Dedifferentiated amniotic fluid mesenchymal stem cell (primary cell): ENCODE data around the gene PRUNE2.
"Not testable (repeated sequence)": the region's sequence is repeated elsewhere in the genome, so short reads cannot be mapped to it uniquely, and the experiment has no call there.

Experiments used
- DNase-seq: peaks from one replicate; pipeline ENCODE4 v3.0.0-alpha.2; 2016; ENCODE audit errors: extremely low spot score

Gene PRUNE2

DNA sequence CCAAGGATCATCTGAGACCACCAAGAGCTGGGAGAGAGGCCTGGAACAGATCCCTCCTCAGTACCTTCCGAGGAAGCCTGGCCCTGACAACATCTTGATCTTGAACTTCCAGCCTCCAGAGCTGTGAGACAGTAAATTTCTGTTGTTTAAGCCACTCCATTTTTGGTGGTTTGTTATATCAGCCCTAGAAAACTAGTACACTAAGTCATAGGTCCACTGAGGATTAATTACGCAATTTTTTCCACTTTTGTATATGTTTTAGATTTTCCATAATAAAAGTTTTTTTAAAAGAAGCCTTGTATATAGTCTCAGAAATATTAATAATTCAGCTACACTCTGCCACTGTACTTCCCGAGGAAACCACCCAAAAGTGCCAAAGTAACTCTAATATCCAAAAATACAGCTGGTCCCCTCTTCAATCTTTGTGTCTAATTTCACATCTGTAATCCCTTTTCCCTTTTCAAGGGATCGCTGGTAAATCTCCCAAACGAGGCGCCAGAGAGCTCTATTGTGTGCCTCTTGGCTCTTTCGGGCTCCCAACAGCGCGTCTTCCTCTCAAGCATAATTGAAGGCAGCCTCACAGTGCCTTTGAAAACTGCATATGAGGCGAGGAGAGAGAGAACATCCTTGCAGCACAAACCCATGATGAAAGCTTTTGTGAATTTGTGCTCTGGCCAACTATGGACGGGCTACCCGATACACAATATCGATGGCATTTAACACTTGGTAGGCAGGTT lies 32.7 kb downstream of the PRUNE2 start:
- peak; percentile 16 for DNase-seq

DNA sequence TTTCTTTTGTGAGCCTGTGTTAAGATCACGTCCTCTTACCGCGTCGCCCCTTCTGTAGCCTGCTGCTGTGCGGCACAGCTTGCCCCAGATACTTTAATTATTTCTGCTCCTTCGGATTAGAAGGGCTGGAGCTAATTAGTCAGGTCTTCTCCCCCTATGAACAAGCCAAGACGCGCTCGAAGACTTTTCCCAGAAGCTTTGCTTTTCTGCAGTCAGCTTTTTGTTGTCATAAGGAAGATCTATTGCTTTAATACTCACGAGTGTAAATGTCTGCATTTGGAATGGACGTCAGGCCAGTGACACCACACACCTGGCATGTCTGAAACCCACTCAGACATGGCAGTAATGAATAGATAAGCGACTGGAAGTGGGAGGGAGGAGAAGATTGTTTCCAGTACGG lies 37.0 kb downstream of the PRUNE2 start:
- DNase-seq: no peak

DNA sequence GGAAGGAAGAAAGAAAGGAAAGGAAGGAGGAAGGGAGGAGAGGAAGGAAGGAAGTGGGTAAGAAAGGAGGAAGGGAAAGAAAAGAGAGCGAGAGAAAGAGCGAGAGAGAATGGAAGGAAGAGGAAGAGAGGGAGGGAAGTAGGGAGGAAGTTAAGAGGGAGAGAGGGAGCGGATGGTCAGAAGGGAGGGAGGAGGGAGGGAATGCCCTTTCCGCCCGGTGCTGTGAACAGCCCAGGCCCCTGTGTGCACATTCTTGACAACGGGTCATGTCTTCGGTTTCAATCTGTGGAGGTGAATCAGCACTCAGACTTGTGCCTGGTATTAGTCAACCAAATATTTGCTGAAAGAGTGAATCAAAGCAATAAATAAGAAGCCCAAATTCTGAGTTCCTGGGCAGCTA lies 39.2 kb downstream of the PRUNE2 start:
- DNase-seq: peak; percentile 75

DNA sequence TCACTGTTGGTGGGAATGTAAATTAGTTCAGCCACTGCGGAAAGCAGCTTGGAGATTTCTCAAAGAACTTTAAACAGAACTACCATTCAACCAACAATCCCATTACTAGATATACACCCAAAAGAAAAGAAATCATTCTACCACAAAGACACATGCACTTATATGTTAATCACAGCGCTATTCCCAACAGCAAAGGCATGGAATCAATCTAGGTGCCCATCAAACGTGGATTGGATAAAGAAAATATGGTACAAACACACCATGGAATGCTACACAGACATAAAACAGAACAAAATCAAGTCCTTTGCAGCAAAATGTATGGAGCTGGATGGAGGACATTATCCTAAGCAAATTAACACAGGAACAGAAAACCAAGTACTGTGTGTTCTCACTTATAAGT lies 42.1 kb downstream of the PRUNE2 start:
- DNase-seq: no peak

DNA sequence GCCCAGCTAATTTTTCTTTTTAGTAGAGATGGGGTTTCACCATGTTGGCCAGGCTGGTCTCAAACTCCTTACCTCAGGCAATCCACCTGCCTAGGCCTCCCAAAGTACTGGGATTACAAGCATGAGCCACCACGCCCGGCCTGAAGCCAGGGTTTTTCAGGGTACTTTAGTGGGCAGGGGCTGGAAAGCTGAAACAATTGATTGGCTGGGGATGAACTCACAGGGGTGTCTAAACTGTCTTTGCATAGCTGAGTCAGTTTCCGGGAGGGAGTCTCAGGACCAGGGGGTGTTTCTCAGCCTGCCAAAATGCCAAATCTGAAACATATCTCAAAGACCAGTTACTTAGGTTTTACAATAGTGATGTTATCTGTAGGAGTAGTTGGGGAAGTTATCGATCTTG lies 46.1 kb downstream of the PRUNE2 start:
- no peak for DNase-seq

DNA sequence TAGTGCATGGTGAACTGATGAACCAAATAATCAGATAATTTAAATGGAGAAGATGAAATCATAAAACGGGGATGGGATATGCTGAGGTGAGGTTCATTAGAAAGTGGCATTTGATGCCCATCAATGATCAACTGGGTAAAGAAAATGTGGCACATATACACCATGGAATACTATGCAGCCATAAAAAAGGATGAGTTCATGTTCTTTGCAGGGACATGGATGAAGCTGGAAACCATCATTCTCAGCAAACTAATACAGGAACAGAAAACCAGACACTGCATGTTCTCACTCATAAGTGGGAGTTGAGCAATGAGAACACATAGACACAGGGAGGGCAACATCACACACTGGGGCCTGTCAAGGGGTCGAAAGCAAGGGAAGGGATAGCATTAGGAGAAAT lies 47.7 kb downstream of the PRUNE2 start:
- not testable (repeated sequence) for DNase-seq

DNA sequence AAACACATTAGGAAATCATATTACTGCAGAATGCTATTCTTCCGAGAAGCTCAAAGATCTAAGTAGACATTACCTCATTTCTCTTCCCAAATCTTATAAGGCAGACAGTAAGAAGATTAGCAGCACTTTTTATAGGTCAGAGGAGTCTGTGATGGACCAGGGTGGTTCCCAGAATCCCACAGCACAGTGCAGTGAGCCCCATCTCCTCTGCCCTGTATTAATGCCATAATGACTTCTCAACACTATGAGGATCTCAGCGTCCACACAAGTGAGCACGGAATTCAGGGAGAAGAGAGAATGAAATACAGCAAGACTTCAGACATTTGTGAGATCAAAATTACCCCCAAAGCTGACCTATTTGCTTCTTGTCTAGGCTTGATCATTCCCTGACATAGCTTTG lies 49.9 kb downstream of the PRUNE2 start:
- DNase-seq: no peak

DNA sequence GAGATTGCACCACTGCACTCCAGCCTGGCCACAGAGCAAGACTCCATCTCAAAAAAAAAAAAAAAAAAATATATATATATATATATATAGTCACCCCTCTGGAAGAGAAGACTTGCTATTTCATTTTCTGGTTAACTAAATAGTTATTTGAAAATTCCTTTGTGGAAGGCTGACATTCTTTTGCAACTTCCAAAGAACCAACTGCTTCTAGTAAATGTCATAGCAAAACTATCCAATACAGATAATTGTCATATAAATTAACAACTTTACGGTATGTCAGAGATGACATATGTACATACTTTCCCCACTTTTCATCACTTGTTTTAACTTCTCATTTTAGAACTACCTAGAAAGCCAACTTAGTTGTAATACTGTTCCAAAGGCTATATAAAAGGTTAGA lies 50.9 kb downstream of the PRUNE2 start:
- no peak for DNase-seq

DNA sequence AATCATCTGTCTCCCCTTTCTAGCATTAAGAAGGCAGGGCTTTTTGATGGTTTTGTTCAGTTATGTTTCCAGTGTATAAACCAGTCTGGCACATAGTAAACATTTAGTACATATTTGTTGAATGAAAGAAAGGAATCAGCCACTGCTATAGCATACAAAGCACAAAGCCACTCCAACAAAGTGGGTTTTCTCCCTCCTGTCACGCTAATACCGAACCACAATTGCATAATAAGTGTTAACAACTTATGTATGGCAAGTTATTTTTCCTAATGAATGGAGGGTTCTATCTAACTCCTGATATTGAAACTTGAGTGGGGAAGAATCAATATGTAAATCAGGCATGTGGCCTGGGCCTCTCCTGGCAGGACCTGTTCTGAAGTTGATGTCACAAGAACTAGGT lies 53.9 kb downstream of the PRUNE2 start:
- no peak for DNase-seq

DNA sequence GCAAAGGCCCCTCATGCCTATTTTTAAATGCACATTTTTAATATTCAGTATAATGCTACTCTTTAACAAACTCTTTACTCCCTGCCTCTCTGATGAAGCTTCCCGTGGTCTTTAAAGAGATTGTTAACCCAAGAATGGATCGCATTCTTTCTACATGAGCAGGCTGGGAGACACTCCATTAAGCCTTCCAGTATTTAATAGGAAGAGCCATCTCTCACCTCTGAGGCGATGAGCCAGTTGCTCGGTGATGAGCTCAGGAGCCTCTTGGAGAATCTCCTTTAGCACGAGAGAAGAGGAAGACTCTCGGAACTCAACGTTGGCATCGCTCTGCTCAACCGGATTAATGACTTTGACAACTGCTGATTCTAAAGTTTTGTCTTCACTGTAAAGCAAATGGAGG lies 59.6 kb downstream of the PRUNE2 start:
- DNase-seq: no peak

DNA sequence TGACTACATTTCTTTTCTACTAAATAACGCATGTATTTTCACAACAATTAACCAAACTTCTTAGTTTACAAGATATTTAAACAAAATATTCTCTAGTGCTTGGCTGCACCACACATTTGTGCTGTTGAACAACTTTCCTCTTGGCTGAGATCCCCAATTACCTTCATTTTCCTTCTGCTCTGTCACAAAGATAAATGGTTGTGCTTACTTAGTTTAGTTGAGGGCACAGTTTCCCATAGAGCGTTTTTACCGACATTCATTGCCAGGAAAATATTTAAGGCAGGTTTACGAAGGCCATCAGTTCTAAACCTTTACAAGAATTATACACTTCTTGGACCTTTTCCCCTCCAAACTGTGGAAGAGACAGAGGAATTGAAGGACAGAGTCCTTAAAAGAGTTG lies 60.7 kb downstream of the PRUNE2 start:
- DNase-seq: no peak

DNA sequence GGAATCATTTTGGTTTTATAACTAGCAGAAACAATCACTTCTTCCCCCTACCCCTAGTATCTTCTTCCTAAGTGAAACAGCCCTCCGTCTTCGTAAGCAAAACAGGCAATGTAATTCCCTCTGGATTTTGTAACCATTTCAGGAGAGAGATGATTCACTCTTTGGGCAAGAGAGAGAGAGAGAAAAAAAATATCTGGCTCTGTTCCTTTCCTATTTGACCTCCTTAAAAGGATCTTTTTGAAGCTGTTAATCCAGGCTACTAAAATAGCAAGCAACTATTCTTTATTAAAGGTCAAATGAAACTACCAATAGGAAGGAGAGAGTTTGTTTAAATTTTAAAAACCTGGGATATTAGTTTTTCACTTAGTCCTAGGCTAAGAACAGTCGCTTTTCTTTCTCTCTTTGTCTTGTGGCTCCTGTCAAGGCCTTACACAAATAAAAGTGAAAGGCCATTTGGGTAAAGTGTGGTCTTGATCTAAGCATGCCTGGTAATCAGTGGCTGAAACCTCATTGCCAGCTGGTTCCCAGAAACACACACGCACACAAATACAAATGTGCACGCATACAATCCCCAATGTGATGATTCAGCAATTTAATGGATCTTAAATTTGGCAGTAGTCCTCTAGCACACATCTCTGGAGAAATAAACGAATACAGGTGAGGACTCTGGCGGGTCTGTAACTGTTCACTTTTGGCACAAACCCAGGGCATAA lies 70.2 kb downstream of the PRUNE2 start:
- DNase-seq: peak; percentile 88

DNA sequence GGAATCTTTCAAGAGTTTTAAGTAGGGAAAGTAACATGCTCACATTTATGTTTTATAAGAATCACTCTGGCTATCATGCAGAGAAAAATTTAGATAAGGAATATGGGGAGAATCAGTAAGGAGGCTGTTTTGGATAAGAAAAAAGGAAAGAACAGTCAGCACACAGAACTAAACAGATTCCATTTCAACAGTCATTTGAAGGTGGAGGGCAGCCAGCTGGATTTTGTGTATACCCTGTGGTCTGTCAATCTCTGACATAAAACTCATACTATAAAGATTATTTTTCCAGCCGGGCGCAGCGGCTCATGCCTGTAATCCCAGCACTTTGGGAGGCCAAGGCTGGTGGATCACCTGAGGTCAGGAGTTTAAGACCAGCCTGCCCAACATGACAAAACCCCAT lies 77.5 kb downstream of the PRUNE2 start:
- no peak for DNase-seq

DNA sequence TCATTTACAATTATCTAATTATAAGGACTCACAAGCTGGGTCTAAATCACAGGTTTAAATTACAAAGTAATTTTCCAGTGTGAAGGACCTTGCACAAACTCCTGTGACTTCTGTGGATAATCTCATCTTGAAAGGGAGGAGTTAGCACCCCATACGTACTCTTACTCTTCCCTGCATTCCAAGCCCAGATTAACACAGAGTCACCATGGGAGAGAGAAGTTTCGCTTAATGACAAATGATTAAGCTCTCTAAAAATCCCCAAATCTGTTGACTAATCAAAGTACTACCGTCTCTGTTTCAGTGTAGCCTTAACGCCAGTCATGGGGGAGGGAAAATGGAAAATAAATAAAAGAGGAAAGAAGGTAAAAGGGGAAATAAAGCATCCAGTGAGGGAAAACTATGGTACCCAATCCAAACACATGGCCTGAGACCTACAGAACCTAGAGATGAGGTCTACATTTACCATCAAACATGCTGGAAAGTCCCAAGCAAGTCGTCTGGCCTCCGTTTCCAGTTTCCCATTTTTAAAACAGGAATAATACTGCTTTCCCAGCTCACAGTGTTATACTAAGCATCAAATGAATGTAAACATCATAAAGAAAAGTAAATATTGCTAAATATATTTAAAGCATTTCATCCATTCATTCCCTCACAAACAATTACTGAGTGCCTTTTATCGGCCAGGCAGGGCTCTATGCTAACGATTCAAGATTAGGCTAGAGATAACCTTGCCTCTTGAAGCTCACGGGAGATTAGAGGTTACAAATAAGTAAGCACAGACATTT lies 78.4 kb downstream of the PRUNE2 start:
- no peak for DNase-seq

DNA sequence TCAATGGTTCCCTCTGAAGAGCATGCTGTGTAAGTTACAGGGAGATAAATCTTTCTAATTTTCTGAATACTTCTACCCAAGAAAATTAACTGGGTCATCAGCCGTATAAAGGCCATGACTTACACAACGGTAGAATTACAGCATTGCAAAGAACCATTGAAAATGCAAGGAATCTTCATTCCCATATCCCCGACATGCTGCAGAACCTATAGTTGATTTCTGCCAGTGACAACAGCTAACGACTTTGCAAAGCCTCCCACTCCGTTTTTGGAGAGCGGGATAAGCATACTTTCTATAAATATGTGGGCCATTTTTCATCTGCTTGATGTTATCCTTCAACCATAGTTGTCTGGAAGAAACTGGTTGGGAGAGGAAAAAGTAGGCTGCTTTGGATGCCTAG lies 85.5 kb downstream of the PRUNE2 start:
- DNase-seq: no peak

DNA sequence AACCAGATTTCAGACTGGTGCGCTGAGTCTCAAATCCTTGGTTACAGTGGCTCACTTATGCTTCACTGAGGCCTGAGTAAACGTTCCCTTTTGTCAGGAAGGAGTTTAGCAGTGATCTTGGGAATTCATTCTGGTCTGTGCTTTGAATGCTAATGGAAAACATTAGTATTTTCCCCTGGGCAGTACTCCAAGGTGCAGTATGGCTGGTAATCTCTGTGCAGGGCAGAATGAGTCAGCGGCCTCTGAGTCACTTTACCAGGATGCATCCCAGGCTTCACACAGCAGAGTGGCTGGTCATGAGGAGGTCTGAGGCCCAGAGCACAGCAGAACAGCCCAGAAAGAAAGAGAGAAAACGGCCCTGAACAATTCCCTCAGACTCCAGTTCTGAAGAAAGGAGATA lies 87.6 kb downstream of the PRUNE2 start:
- peak; percentile 98 for DNase-seq

DNA sequence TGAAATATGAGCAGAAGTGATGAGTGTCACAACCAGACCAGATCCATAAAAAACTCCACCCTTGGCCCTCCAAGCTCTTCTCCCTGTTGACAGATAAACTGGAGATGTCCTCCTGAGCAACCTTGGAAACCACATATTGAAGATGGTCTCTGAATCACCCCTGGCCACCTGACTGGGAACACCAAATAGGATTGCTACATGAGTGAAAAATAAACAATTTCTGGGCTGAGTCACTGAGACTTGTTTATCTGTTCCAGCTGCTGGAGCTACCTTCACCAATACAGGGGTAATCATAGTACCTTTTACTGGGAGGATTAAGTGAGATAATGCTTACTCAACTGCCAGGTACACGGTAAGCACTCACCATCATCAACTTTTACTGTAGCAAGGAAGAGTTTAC lies 88.4 kb downstream of the PRUNE2 start:
- DNase-seq: no peak

DNA sequence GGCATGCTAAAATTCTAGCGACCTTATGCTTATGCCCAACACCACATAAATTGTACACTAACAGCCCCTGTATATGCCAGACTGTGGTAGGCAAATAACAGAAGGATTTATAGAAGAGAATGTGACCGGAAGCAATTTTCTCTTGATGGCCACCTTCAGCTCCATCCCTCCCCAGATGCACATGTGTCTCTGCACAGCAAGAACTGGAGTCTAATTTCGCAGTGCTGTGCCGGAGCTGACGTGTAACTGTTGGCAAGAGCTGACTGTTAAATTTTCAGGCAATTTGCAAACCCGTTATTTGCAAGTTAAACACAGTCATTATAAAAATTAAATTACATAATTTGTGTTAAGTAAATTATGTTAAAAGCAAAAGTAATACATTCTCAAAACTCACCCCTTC lies 93.3 kb downstream of the PRUNE2 start:
- no peak for DNase-seq

DNA sequence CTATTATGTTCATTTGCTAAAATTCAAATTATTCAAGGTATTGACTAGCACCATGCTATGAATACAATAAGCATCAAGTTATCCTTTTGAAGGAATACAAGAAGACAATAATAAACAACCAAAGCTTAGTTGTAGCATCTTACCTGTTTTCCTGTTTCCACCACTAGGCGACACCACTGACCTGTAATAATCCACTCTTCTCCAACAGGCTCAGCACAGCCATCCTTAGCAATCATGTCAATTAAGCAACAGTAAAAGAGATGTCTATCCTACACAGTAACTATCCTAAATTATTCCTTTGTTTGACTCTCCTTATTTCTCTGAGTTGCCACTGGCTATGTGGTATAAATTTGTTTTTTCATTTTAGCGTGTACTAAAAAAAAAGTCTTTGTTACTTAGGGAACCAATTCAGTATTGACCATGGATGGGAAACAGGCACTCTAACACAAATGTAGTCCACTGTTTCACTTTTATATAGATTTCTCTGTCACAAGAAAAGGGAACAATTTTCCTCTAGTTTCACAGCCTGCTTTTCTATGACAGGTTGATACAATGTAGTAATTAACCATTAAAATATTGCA lies 95.4 kb downstream of the PRUNE2 start:
- peak; percentile 49 for DNase-seq

DNA sequence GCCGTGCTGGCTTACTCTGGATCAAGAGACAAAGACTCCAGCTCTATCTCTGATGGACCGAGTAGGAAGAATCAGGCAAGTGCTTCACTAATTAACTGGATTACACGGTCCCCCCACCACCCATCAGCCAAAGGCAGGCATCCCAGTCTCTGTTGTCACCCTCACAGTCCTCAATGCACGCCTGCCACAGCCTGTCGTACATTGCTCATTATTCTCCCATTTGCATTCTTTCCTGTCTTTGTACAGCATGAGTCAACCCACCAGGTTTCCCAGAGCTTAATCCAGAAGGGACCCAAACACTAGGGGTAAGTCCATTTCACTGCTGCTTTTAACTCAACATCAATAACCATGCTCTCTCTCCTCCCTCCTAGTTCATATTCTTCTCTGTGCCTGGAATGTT lies 97.3 kb downstream of the PRUNE2 start:
- no peak for DNase-seq

DNA sequence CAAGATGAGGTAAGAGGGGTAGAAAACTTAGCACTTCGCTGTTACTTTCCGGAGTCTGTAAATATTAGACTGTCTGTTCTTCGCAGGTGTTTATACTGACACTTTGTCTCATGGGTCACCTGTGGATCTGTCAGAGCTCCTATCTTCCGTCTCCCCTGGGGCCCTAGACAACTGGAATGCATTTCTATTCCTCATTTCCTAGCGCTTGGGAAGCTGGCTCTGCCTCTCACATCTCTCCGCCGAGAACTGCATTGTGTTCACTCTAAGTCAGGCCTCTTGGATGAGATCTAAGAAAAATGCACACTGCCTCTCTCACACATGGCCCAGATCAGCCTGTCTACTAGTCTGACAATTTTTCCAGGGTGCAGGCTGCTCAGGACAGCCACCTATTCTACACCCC lies 102.2 kb downstream of the PRUNE2 start:
- no peak for DNase-seq

DNA sequence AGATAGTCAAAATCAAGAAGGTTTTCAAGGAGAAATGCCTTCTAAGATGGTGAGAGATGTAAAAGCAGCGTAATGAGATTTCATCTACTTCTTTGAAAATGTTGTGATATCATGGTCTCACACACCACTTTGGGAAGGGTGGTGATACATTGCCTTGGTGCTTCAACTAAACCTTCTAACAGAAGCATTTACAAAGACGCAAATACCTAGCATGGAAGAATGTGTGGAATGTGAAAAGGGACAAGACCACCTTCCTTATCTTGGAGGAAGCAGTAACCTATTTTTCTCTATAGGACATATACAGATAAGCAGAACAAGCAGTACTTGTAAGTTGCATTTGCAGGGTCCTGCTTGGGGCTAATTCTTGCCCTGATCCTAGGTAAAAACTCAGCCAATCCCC lies 102.8 kb downstream of the PRUNE2 start:
- DNase-seq: no peak

DNA sequence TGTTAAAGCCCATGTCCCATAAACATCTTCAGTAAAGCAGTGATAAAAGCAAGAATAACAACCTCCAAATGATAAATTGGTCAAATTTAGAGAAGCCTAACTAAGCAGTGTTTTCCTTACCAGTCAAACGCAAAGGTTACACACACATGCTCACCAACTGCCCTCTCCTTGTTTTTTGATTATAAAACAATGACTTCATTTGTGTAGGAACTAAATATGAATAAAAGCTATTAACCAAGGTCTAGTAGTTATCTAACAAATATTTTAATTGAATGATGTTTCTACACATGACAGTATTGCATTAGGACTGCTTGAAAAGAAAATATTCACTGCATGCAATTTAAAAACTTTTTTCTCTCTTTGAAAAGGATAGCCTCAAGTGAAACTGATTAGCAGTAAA lies 105.0 kb downstream of the PRUNE2 start:
- DNase-seq: no peak
